ENCODE measurements around the gene FAM111A.

The FAM111A gene

DNA sequence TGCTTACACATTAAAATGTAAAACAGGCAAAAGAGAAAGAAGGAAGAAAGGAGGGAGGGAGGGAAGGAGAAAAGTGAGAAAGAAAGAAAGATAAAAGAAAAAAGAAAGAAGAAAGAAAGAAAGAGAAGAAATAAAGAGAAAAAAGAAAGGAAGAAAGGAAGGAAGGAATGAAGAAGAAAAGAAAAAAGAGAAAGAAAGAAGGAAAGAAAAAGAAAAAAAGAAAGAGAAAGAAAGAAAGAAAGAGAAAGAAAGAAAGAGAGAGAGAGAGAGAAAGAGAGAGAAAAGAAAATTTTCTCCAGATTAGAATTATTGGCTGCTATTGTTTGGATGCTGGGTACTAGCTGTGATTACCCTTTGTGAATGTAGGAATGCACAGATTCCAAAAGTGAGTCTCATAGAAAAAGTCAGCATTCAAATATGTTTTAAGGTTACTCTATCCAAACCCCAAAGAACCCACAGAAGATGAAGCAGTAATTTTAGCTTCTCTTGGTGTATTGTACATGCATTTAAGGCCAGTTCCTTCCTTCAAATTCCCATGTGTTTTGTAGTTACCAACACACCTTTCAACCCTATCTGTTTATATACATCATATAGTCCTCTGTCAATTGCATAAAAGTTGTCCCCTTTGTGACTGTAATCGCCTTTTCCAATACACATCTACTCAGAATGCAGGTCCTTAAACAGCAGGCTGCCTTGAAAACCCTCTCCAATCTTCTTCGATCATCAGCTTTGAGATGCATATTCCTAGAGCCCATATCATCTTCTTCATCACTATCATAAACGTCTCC is 789 bp upstream of the FAM111A start:
- peak overlapping the region; percentile 91 for H3K27ac ChIP-seq (ENCODE audit: insufficient read depth, low read length, poor library complexity, severe bottlenecking)
- DNase-seq = no peak
- H3K36me3 ChIP-seq (ENCODE audit: control insufficient read depth, insufficient read depth, low read length) = peaks cover 4% of the 10 kb centered on the region
- H3K4me1 ChIP-seq (ENCODE audit: control insufficient read depth, insufficient read depth, low read length, poor library complexity, severe bottlenecking) = peaks cover 17% of the 10 kb centered on the region
- H3K27me3 ChIP-seq (replicated peaks; ENCODE audit: control insufficient read depth, insufficient read depth, low read length, poor library complexity, severe bottlenecking) = no peaks in the 10 kb centered on the region
- peak overlapping the region; percentile 96 for H3K4me3 ChIP-seq (ENCODE audit: insufficient read depth, low read depth, low read length, poor library complexity, severe bottlenecking)
- H3K9me3 ChIP-seq (ENCODE audit: control insufficient read depth, low read length) = no peaks in the 10 kb centered on the region

GRCh38 chr11:59144096-59144495 is 1.4 kb downstream of the FAM111A start:
- no peak for DNase-seq
- Histone ChIP-seq H3K27me3 (replicated peaks; ENCODE audit: control insufficient read depth, insufficient read depth, low read length, poor library complexity, severe bottlenecking) (no peaks in the 10 kb centered on the region), H3K9me3 (ENCODE audit: control insufficient read depth, low read length) (no peaks in the 10 kb centered on the region), H3K4me3 (ENCODE audit: insufficient read depth, low read depth, low read length, poor library complexity, severe bottlenecking) (peak overlapping the region; percentile 94), H3K4me1 (ENCODE audit: control insufficient read depth, insufficient read depth, low read length, poor library complexity, severe bottlenecking) (peaks cover 17% of the 10 kb centered on the region), H3K27ac (ENCODE audit: insufficient read depth, low read length, poor library complexity, severe bottlenecking) (peak overlapping the region; percentile 91), H3K36me3 (ENCODE audit: control insufficient read depth, insufficient read depth, low read length) (no peaks in the 10 kb centered on the region)

DNA sequence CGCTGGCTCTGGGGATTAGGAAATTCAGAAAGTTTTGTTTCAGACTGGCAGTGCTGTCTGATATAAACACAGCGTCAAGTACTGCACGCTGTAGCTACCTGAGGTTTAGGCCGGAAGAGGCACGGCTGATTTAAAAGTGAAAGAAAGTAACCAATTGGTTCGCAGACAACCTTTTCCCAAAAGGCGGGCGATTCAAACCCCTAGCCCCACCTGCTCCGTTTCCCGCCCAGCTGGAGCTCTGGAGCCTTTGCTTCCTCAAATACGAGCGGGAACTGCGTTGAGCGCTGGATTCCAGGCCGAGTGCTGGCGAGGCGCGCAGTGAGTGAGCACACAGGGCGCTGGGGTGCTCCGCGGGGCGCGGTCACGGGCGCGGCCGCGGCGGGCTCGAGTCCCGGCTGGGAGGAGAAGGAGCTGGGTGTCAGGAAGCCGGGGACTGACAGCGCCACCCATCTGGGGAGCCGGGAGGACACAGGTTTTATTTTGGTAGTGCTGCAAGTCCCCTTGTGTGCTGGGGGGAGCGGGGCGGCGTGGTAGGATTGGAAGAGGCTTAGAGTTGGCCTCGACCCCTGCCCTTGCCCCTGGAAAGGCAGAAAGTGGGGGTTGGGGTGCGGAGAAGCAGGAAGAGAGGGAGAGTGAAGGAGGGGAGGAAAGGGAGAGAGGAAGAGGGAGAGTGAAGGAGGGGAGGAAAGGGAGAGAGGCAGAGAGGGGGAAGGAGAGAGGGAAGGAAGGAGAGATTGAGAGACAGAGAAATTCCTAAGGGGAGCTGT is 2.1 kb downstream of the FAM111A start:
- H3K4me1 ChIP-seq (ENCODE audit: control insufficient read depth, insufficient read depth, low read length, poor library complexity, severe bottlenecking) = peaks cover 17% of the 10 kb centered on the region
- H3K36me3 ChIP-seq (ENCODE audit: control insufficient read depth, insufficient read depth, low read length) = peaks cover 3% of the 10 kb centered on the region
- peak overlapping the region; percentile 91 for H3K27ac ChIP-seq (ENCODE audit: insufficient read depth, low read length, poor library complexity, severe bottlenecking)
- H3K27me3 ChIP-seq (replicated peaks; ENCODE audit: control insufficient read depth, insufficient read depth, low read length, poor library complexity, severe bottlenecking) = no peaks in the 10 kb centered on the region
- H3K9me3 ChIP-seq (ENCODE audit: control insufficient read depth, low read length) = no peaks in the 10 kb centered on the region
- DNase-seq = peak; percentile 45 to 68 (median 53)
- H3K4me3 ChIP-seq (ENCODE audit: insufficient read depth, low read depth, low read length, poor library complexity, severe bottlenecking) = peak overlapping the region; percentile 94

- H3K27ac ChIP-seq (ENCODE audit: insufficient read depth, low read length, poor library complexity, severe bottlenecking) = no peak overlapping the region
- no peaks in the 10 kb centered on the region for H3K27me3 ChIP-seq (replicated peaks; ENCODE audit: control insufficient read depth, insufficient read depth, low read length, poor library complexity, severe bottlenecking)
- no peaks in the 10 kb centered on the region for H3K9me3 ChIP-seq (ENCODE audit: control insufficient read depth, low read length)
- no peak overlapping the region for H3K4me3 ChIP-seq (ENCODE audit: insufficient read depth, low read depth, low read length, poor library complexity, severe bottlenecking)
- H3K36me3 ChIP-seq (ENCODE audit: control insufficient read depth, insufficient read depth, low read length) = peaks cover 5% of the 10 kb centered on the region
- no peak for DNase-seq
- peaks cover 17% of the 10 kb centered on the region for H3K4me1 ChIP-seq (ENCODE audit: control insufficient read depth, insufficient read depth, low read length, poor library complexity, severe bottlenecking)
Measured at GRCh38 chr11:59145534-59145933, 2.9 kb downstream of the FAM111A start.

DNA sequence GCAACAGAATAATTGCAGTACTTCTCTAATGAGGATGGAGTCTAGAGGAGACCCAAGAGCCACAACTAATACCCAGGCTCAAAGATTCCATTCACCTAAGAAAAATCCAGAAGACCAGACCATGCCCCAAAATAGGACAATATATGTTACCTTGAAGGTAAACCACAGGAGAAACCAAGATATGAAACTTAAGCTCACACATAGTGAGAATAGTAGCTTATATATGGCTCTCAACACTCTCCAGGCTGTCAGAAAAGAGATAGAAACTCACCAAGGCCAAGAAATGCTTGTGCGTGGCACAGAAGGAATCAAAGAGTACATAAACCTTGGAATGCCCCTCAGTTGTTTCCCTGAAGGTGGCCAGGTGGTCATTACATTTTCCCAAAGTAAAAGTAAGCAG is 9.1 kb downstream of the FAM111A start:
- H3K9me3 ChIP-seq (ENCODE audit: control insufficient read depth, low read length) = no peaks in the 10 kb centered on the region
- peaks cover 7% of the 10 kb centered on the region for H3K4me1 ChIP-seq (ENCODE audit: control insufficient read depth, insufficient read depth, low read length, poor library complexity, severe bottlenecking)
- no peaks in the 10 kb centered on the region for H3K27me3 ChIP-seq (replicated peaks; ENCODE audit: control insufficient read depth, insufficient read depth, low read length, poor library complexity, severe bottlenecking)
- H3K27ac ChIP-seq (ENCODE audit: insufficient read depth, low read length, poor library complexity, severe bottlenecking) = no peak overlapping the region
- DNase-seq = no peak
- H3K36me3 ChIP-seq (ENCODE audit: control insufficient read depth, insufficient read depth, low read length) = peaks cover 5% of the 10 kb centered on the region
- H3K4me3 ChIP-seq (ENCODE audit: insufficient read depth, low read depth, low read length, poor library complexity, severe bottlenecking) = no peak overlapping the region

GRCh38 chr11:59152312-59152951 is 9.8 kb downstream of the FAM111A start:
- Histone ChIP-seq H3K4me1 (ENCODE audit: control insufficient read depth, insufficient read depth, low read length, poor library complexity, severe bottlenecking) (peaks cover 7% of the 10 kb centered on the region), H3K27ac (ENCODE audit: insufficient read depth, low read length, poor library complexity, severe bottlenecking) (no peak overlapping the region), H3K9me3 (ENCODE audit: control insufficient read depth, low read length) (no peaks in the 10 kb centered on the region), H3K27me3 (replicated peaks; ENCODE audit: control insufficient read depth, insufficient read depth, low read length, poor library complexity, severe bottlenecking) (no peaks in the 10 kb centered on the region), H3K4me3 (ENCODE audit: insufficient read depth, low read depth, low read length, poor library complexity, severe bottlenecking) (no peak overlapping the region), H3K36me3 (ENCODE audit: control insufficient read depth, insufficient read depth, low read length) (peaks cover 5% of the 10 kb centered on the region)
- DNase-seq = no peak

DNA sequence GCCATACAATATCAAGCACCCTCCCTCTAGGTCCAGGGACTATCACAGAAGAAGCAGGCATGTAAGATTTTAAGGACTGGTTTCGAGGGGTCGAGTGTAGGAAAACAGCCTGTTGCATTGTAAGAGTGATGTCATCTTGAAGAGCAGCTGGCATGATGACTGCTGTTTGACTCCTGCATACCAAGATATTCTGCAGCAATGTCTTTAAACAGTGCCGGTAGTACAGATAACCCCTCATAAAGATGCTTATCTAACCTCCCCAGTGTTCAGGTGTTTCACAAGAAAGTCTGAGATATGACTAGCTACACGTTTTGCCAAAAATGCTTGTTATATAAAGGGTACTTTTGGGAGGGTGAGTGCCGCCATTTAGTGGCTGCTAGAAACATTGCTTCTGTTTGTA is 12.0 kb downstream of the FAM111A start:
- peaks cover 7% of the 10 kb centered on the region for H3K4me1 ChIP-seq (ENCODE audit: control insufficient read depth, insufficient read depth, low read length, poor library complexity, severe bottlenecking)
- no peak overlapping the region for H3K4me3 ChIP-seq (ENCODE audit: insufficient read depth, low read depth, low read length, poor library complexity, severe bottlenecking)
- peaks cover 3% of the 10 kb centered on the region for H3K36me3 ChIP-seq (ENCODE audit: control insufficient read depth, insufficient read depth, low read length)
- no peak overlapping the region for H3K27ac ChIP-seq (ENCODE audit: insufficient read depth, low read length, poor library complexity, severe bottlenecking)
- no peaks in the 10 kb centered on the region for H3K9me3 ChIP-seq (ENCODE audit: control insufficient read depth, low read length)
- H3K27me3 ChIP-seq (replicated peaks; ENCODE audit: control insufficient read depth, insufficient read depth, low read length, poor library complexity, severe bottlenecking) = no peaks in the 10 kb centered on the region
- no peak for DNase-seq

DNA sequence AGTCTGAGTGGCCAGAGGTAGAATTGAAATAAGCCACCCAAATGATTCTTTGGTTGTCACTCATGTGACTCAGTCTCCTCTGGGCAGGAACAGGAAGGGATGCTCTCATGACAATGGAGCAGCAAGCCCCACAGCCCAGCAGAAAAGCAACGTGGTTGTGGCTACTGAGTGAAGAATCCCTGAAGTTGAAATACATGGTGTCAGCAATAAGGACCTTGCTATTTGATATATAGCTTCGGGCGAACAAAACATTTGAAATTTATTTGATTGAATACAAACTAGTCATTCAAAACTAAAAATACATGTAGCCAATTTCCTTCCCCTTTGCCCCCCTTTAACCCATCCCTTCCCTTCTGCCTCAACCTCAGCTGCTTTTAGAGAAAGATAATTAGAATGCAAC is 14.8 kb downstream of the FAM111A start:
- no peak overlapping the region for H3K4me3 ChIP-seq (ENCODE audit: insufficient read depth, low read depth, low read length, poor library complexity, severe bottlenecking)
- H3K27me3 ChIP-seq (replicated peaks; ENCODE audit: control insufficient read depth, insufficient read depth, low read length, poor library complexity, severe bottlenecking) = peaks cover 6% of the 10 kb centered on the region
- no peak overlapping the region for H3K27ac ChIP-seq (ENCODE audit: insufficient read depth, low read length, poor library complexity, severe bottlenecking)
- H3K36me3 ChIP-seq (ENCODE audit: control insufficient read depth, insufficient read depth, low read length) = no peaks in the 10 kb centered on the region
- no peak for DNase-seq
- no peaks in the 10 kb centered on the region for H3K9me3 ChIP-seq (ENCODE audit: control insufficient read depth, low read length)
- no peaks in the 10 kb centered on the region for H3K4me1 ChIP-seq (ENCODE audit: control insufficient read depth, insufficient read depth, low read length, poor library complexity, severe bottlenecking)

DNA sequence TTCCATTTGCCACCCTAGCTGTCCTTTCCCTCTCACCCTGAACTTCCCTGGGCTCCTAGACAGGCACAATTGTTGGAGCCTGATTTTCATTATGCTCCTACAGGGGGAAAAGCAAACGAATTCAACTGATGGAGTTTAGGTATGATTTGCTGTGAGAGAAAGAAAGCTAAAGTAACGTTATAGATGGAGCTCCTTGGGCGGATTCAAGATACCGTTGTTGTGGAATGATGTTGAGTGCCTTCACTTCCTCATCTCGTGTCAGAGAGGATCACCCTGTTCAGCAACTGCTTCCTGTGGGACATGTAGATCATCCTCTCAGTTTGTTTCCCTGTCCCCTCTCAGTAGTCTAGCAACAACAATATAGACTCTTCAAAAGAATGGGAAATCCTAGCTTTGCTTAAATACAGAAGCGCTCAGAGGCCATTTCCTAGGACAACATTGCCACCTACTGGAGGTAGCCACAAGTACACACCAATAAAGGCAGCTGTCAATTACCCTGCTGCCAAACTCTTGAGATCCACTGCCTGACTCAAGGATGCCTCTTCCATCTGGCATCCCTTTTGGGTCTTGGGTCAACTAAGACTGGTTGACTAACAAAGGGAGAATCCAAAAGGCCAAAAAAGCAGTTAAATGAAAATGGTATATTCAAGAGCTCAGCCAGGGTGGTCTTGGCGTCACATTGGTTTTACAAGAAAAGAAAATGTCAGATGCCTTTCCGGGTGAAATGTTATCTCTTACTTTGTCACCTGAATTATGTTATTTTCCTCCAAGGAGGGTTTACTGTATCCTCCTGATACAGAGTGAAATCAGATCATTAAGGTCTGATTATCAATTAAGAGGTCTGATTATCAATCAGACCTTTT is 15.8 kb downstream of the FAM111A start:
- no peaks in the 10 kb centered on the region for H3K36me3 ChIP-seq (ENCODE audit: control insufficient read depth, insufficient read depth, low read length)
- no peak overlapping the region for H3K27ac ChIP-seq (ENCODE audit: insufficient read depth, low read length, poor library complexity, severe bottlenecking)
- H3K4me1 ChIP-seq (ENCODE audit: control insufficient read depth, insufficient read depth, low read length, poor library complexity, severe bottlenecking) = no peaks in the 10 kb centered on the region
- H3K4me3 ChIP-seq (ENCODE audit: insufficient read depth, low read depth, low read length, poor library complexity, severe bottlenecking) = no peak overlapping the region
- H3K27me3 ChIP-seq (replicated peaks; ENCODE audit: control insufficient read depth, insufficient read depth, low read length, poor library complexity, severe bottlenecking) = peaks cover 7% of the 10 kb centered on the region
- peak; percentile 27 to 51 (median 28) for DNase-seq
- H3K9me3 ChIP-seq (ENCODE audit: control insufficient read depth, low read length) = no peaks in the 10 kb centered on the region

Data from effector memory CD4-positive, alpha-beta T cell (primary cell).